Progenitor cell of endocrine pancreas (in vitro differentiated cells): Measurements from ENCODE around the gene OSM. TPM values are rescaled to one million over a fixed set of nuclear protein-coding genes. Genes with fewer than 3 reads are reported as not detected.

Experiments used
- DNase-seq: peaks from one replicate; pipeline ENCODE4 v3.0.0; 2021; ENCODE audit warnings: low spot score; ENCODE audit not compliant: unreplicated experiment
- H3K27ac Mint-ChIP-seq: 2 replicates; pipeline ENCODE4 v1.8.0; 2021; ENCODE audit warnings: mild to moderate bottlenecking, moderate library complexity, mixed read lengths
- H3K27me3 Mint-ChIP-seq: 2 replicates; pipeline ENCODE4 v1.8.0; 2021; ENCODE audit warnings: mixed read lengths
- H3K36me3 Mint-ChIP-seq: 2 replicates; pipeline ENCODE4 v1.8.0; 2022; ENCODE audit warnings: mixed read lengths; ENCODE audit not compliant: insufficient read depth
- H3K4me1 Mint-ChIP-seq: 2 replicates; pipeline ENCODE4 v1.8.0; 2021; ENCODE audit warnings: low read depth, mixed read lengths
- H3K4me3 Mint-ChIP-seq: 2 replicates; pipeline ENCODE4 v1.8.0; 2021; ENCODE audit warnings: low read depth, mild to moderate bottlenecking, moderate library complexity, mixed read lengths
- H3K9me3 Mint-ChIP-seq: 2 replicates; pipeline ENCODE4 v1.8.0; 2021; ENCODE audit warnings: low read depth, mixed read lengths
- total RNA-seq: library from RNA; stranded (reverse); gene quantifications from 2 replicates; pipeline ENCODE4 v1.2.1, GENCODE V29; 2021
- TF ChIP-seq, protein P1 (sequence below): fragments of 200-600 bp; sonication (generic); IDR thresholded peaks from one replicate; pipeline ENCODE4 v1.5.0; 2021; ENCODE audit warnings: antibody characterized with exemption, mild to moderate bottlenecking; ENCODE audit not compliant: unreplicated experiment

The OSM gene
- total RNA-seq, 1 donor from 2014 or later: not detected

DNA sequence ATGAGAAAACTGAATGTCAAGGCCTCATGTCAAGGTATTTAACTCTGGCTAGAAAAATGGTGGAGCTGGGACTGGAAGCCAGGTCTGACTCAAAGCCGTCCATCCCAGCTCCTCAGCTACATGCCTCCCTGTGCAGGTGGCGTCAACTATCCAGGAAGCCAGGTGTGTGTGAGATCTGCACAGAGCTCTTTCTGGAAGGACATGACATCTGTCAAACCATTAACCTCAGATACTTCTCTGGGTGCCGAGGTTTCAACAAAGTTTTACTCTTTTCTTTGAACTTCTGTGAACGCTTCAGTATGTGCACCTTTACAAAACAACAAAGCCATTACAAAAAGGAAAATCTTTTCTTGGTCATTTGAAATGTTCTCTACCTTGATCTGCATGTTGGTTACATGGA is 29.7 kb upstream of the OSM start:
- TF ChIP-seq, protein P1, sequence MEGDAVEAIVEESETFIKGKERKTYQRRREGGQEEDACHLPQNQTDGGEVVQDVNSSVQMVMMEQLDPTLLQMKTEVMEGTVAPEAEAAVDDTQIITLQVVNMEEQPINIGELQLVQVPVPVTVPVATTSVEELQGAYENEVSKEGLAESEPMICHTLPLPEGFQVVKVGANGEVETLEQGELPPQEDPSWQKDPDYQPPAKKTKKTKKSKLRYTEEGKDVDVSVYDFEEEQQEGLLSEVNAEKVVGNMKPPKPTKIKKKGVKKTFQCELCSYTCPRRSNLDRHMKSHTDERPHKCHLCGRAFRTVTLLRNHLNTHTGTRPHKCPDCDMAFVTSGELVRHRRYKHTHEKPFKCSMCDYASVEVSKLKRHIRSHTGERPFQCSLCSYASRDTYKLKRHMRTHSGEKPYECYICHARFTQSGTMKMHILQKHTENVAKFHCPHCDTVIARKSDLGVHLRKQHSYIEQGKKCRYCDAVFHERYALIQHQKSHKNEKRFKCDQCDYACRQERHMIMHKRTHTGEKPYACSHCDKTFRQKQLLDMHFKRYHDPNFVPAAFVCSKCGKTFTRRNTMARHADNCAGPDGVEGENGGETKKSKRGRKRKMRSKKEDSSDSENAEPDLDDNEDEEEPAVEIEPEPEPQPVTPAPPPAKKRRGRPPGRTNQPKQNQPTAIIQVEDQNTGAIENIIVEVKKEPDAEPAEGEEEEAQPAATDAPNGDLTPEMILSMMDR: no peak
- no peaks in the 10 kb centered on the region for H3K27me3 Mint-ChIP-seq

DNA sequence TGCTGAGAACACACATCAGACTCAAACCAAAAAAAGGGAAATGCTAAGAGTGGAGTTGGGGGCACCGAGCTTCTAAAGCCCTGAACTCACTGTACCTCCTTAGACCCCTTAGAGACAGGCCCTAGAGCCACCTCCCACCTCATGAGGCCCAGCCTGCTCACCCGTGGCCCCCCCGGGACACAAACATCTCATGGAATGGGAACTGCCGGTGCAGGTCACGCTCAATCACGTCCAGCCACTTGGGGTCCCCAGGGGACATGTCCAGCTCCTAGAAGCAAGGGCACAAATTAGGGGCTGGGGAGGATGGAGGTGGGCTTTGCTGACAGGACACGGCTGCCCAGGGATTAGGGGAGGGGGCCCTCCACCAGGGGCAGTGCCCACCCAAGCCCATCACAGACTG is 28.9 kb upstream of the OSM start:
- Mint-ChIP-seq H3K27ac (no peak overlapping the region), H3K4me3 (no peak overlapping the region), H3K4me1 (peaks cover 13% of the 10 kb centered on the region), H3K36me3 (peaks cover 9% of the 10 kb centered on the region), H3K9me3 (no peaks in the 10 kb centered on the region), H3K27me3 (no peaks in the 10 kb centered on the region)
- TF ChIP-seq, protein P1: no peak
- no peak for DNase-seq

More for the DNA sequence above, 29.7 kb upstream of the OSM start:
- DNase-seq: no peak
- Mint-ChIP-seq H3K36me3 (peaks cover 9% of the 10 kb centered on the region), H3K4me3 (no peak overlapping the region), H3K4me1 (peaks cover 13% of the 10 kb centered on the region), H3K9me3 (no peaks in the 10 kb centered on the region), H3K27ac (no peak overlapping the region)

DNA sequence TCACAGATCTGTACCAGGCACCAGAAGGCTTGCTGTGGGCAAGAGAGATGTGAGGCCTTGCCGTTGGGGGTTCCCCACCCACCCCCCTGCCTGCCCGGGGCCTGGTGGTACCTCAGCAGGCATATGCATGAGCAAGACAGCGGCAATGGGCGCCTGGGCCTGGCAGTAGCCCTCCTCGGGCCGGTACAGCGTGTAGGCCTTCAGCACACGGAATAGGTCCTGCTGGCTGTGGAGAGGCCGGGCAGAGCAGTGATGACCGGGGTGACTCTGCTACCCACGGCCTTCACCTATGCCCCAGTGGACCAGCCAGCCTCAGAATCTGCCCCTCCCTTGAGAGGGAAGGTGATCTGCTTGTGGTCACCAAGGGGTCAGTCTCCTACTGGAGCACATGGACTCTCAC is 28.2 kb upstream of the OSM start:
- H3K9me3 Mint-ChIP-seq: no peaks in the 10 kb centered on the region

DNA sequence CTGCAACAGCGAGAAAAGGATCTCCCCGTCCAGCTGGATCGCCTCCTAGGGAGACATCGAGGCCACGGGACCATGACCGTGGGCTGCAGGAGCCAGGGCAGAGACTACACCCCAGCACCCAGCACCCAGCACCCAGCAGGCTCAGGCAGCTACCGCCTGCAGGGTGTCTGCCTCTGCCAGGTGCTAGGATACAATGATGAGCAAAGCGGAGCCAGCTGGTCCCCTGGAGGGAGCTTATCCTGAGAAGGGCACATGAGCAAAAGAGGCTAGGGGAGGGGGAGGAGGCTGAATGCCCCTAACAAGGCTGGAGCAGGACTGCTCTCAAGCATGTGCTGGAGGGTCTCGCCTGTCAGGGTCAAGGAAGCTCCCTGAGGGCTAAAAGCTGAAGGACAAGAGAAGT is 27.4 kb upstream of the OSM start:
- Mint-ChIP-seq H3K4me3 (no peak overlapping the region), H3K27me3 (no peaks in the 10 kb centered on the region), H3K9me3 (no peaks in the 10 kb centered on the region), H3K27ac (no peak overlapping the region), H3K4me1 (peaks cover 14% of the 10 kb centered on the region), H3K36me3 (peaks cover 9% of the 10 kb centered on the region)
- TF ChIP-seq, protein P1: no peak
- no peak for DNase-seq

More for the DNA sequence above, 28.2 kb upstream of the OSM start:
- Mint-ChIP-seq H3K4me3 (no peak overlapping the region), H3K27me3 (no peaks in the 10 kb centered on the region), H3K4me1 (peaks cover 14% of the 10 kb centered on the region), H3K27ac (no peak overlapping the region), H3K36me3 (peaks cover 9% of the 10 kb centered on the region)
- DNase-seq: no peak
- TF ChIP-seq, protein P1: no peak

DNA sequence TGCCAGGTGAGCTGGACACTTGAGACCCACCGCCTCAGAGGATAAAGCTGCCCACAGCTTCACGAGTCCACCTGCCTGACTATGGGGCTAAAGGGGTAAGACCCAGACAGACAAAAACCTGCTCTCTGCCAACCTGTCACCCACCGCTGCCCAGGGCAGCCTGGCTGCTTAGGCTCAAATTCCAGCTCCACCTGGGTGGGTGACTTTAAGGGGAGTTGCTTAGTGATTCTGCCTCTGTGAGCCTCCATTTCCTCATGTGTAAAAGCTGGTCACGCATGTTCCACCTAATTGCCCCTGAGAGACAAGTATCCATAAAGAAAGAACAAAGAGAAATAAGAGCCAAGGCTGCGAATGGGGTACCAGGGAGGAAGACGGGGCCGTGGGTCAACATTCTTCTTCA is 26.4 kb upstream of the OSM start:
- peaks cover 2% of the 10 kb centered on the region for H3K27me3 Mint-ChIP-seq
- peaks cover 9% of the 10 kb centered on the region for H3K36me3 Mint-ChIP-seq
- peaks cover 9% of the 10 kb centered on the region for H3K4me1 Mint-ChIP-seq
- no peaks in the 10 kb centered on the region for H3K9me3 Mint-ChIP-seq
- TF ChIP-seq, protein P1: no peak
- no peak overlapping the region for H3K4me3 Mint-ChIP-seq
- H3K27ac Mint-ChIP-seq: no peak overlapping the region
- DNase-seq: no peak
